NCI-H345 treated with DMSO at 0.1 percent for 48 hours (cell line): ENCODE data around the gene IL5.
"Not testable (repeated sequence)": the region's sequence is repeated elsewhere in the genome, so short reads cannot be mapped to it uniquely, and the experiment has no call there.

Source experiments
- DNase-seq: peaks from one replicate; lab custom pipeline; 2025; ENCODE audit not compliant: unreplicated experiment; lab: John Stamatoyannopoulos, UW

The IL5 gene

GRCh38 chr5:132530946-132531345 lies 12.4 kb downstream of the IL5 start:
- no peak for DNase-seq

- no peak for DNase-seq
Observed at GRCh38 chr5:132528866-132529634, 14.3 kb downstream of the IL5 start.

DNA sequence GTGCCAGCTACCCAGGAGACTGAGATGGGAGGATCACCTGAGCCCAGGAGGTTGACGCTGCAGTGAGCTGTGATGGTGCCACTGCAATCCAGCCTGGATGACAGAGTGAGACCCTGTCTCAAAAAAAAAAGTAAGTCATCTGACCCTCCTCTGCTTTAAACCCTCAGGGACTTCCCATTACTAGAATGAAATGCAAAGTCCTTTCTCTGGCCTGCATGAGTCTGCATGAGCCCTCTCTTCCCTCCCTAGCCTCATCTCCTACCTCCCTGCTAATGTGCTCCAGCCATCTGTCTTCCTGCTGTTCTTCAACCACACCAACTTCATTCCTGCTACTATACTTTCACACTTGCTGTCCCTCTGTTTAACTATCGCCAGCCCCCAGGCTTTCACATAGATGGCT lies 15.3 kb downstream of the IL5 start:
- no peak for DNase-seq

DNA sequence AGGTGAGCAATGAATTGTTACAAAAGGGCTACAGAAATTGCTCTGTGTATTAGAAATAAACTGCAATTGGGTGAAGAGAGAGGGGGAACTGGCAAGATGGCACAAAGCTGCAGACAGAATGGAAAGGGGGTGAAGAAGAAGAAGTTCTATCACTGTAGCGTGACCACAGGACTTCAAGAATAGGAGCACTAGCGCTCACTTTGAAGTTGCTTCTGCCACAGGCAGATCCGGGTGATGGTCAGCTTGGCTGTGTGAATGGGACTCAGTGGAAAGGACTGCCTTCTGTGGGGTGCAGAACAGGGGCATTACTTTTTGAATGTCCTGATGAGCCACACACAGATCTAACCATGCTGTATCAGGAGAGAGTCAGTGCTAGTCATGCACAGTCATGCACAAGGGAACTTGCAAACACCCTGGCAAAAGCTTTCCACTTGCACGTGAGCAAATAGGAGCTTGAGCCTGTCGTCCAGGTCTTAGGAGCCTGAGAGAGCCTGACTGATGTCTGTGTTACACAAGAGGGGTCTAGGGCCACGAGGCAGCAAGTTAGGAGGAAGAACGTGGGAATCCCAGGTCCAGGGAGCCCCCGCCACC lies 16.3 kb downstream of the IL5 start:
- no peak for DNase-seq

DNA sequence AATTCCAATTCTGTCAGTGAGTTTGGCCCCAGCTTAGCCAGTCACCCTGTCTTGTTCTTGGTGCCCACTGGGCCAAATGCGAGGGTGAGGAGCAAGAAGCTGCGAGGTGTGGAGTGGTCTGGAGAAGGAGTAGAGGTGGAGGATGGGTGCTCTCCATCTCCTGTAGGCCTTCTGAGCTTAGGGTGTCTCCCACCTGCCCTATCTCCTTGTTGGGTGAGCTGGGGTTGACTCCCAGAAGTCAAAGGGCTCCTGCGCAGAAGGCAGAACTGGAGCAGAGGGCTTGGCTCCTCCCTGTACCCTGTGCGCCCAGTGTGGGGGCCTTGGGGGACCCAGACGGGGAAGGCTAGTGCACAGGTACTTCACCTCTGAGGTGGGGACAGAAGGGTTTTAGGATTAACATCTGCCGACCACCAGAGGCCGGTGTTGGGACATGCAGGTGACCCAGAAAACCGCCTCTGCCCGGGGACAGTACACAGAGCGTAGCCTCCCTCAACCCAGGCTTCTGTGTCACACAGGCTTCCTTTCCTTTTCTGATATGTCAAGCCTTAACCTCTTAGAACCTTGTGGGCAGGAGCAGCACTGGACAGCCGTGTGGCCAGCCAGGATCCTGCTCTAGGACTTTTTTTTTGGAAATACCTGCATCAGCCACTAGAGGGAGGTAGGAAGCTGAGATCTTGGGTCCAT lies 16.9 kb downstream of the IL5 start:
- no peak for DNase-seq

DNA sequence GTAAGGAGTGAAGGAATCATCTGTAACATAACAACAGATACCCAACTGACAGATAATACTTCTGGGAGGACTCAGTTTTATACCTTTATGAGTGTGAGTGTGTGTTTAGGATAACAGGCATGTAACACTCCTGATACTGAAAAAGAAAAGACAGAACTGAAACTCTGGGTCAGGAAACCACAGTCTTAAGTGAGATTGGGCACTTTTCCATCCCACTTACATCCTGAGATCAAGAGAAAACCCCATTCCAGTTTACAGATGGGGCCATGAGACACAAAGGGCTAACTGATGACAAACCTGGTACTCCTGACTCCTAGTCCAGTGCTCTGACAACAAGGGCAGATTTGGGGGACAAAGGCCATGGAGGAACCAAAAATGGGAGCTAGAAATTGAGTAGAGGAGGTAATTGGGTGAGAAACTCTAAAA lies 18.0 kb downstream of the IL5 start:
- no peak for DNase-seq

DNA sequence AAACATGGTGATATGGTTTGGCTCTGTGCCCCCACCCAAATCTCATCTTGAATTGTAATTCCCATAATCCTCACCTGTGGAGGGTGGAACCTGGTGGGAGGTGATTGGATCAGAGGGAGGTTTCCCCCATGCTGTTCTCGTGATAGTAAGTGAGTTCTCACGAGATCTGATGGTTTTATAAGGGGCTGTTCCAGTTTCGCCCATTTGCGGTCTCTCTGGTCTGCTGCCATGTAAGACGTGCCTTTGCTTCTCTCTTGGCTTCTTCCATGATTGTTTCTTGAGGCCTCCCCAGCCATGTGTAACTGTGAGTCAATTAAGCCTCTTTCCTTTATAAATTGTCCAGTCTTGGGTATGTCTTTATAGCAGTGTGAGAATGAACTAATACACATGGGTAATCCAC lies 18.4 kb downstream of the IL5 start:
- not testable (repeated sequence) for DNase-seq

DNA sequence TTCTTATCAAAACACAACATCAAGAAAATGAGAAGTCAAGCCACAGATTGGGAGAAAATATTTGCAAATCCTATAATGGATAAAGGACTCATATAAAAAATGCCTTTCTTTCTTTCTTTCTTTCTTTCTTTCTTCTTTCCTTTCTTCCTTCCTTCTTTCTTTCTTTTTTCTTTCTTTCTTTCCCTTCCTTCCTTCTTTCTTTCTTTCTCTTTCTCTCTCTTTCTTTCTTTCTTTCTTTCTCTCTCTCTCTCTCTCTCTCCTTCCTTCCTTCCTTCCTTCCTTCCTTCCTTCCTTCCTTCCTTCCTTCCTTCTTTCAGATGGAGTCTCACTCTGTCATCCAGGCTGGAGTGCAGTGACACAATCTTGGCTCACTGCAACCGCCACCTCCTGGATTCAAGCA lies 21.3 kb downstream of the IL5 start:
- not testable (repeated sequence) for DNase-seq

- not testable (repeated sequence) for DNase-seq
Observed at GRCh38 chr5:132513618-132514336, 29.5 kb downstream of the IL5 start.

- no peak for DNase-seq
Observed at GRCh38 chr5:132510076-132510475, 33.2 kb downstream of the IL5 start.

- DNase-seq = no peak
Observed at GRCh38 chr5:132506094-132506692, 37.1 kb downstream of the IL5 start.

- DNase-seq = no peak
Observed at GRCh38 chr5:132505641-132506040, 37.7 kb downstream of the IL5 start.

DNA sequence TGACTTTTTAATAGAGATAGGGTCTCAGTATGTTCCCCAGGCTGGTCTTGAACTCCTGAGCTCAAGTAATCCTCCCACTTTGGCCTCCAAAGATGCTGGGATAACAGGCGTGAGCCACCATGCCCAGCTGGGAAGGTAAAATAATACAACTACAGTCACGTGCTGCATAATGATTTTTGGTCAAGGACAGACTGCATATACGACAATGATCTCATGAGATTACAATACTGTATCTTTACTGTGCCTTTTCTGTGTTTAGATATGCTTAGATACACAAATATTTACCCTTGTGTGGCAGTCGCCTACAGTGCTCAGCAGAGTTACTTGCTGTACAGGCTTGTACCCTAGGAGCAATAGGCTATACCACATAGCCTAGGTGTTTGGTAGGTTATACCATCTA lies 38.6 kb downstream of the IL5 start:
- no peak for DNase-seq

DNA sequence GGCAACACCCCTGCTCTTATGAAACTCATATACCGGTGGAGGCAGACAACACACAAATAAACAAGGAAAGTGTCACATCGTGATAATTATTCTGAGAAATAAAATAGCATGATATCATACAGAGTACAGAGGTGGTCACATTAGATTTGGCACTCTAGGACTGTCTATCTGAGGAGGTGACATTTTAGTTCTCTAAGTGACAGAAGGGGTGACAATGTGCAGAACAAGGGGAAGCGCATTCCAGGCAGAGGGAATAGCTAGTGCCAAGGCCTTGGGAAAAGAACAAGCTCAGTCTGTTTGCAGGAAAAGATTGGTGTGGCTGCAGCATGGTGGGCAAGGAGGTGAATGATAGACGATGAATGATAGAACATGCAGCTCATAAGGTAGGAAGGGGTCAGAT lies 40.1 kb downstream of the IL5 start:
- DNase-seq = no peak

DNA sequence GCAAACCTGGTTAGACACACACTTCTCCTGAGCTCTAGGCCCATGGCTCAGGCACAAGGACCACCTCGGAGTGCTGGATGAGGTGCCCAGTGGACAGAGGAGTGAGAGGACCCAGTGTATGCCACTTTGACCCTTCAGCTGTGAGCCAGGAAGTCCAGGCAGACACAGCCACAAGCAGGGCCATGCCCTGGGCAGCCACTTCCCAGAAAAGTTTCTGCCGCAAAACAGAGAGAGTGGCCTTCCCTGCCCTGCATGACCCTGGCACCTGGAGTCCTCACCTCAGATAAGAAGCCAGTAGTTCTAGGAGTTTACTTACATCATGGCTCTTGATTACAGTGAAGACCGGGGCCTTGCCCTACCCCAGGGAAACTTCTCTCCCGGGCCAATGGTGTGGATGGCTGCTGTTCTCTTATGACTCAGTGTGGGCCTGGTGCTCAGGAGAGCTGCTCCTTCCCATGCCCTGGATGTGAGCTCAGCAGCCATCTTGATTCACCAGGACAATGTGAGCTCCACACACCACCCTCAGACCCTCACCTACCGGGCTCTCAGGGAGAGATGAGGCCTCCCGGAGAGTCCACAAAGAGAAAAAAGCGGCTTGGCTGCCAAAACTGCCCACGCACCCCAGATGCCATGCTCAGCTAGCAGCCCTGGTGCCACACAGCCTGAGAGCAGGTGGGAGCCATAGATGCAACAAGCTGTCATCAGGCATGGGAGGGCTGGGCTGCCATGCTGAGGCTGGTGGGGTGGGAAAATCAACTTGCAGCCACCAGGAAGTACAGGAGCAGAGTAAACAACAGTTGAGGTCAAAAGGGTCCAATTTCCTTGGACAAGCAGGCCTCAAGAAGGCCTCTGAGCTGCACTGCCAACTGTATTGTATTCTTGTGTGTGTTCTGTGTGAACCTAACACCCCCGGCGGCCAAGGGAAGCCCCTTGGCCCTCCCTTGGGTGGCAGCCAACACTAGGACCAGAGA lies 41.1 kb downstream of the IL5 start:
- DNase-seq = no peak

GRCh38 chr5:132501629-132501956 lies 41.7 kb downstream of the IL5 start:
- no peak for DNase-seq

GRCh38 chr5:132500931-132501628 lies 42.2 kb downstream of the IL5 start:
- no peak for DNase-seq

DNA sequence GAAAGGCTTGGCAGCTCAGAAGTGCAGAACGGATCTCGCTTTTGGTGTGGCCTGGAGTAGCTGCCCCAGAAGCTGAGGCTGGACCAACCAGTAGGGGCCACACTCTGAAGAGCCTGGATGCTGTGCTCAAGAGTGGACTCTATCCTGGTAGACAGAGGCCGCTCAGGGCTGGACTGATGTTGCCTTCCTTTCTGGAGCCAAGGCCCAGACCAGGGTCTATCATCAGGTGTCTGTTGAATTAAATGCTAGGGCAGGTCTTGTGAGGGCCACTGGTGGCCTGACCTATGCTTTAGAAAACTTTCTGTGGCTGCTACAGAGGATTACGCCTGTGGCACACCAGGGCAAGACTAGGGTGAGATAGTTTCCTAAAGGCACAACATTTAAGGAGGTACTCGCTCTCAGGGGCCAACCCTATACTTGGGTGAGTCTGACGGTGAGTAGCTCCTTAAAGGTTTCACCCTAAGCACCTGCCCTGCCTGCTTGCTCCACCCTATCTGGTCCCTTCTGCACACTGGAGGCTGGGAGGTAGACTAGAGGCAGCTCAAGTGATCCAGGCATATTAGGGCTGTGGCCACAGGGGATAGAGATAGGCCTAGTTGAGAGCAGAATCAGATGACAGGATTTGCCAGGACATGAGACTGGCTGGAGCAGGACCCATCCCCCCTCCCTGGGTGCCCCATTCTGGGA lies 42.9 kb downstream of the IL5 start:
- no peak for DNase-seq
